MM.1S (cell line): ENCODE data around the gene NTMT1.

Source experiments
- DNase-seq: peaks from one replicate; pipeline ENCODE4 v3.0.0-alpha.2; 2015
- H2AFZ ChIP-seq: fragments of 300-600 bp; sonication (generic); 2 replicates; pipeline ENCODE4 v1.6.0; 2016; ENCODE audit warnings: antibody characterized with exemption, low read length
- H3F3A ChIP-seq: fragments of 300-600 bp; sonication (generic); 2 replicates; pipeline ENCODE4 v1.6.1; 2016; ENCODE audit warnings: mild to moderate bottlenecking, antibody characterized with exemption, low read length, moderate library complexity, mixed read lengths; ENCODE audit not compliant: insufficient read depth
- H3K27ac ChIP-seq: fragments of 300-600 bp; sonication (generic); 2 replicates; pipeline ENCODE4 v1.5.1; 2016; ENCODE audit warnings: mild to moderate bottlenecking, low read length
- H3K27me3 ChIP-seq: fragments of 300-600 bp; sonication (generic); replicated peaks from 2 replicates; pipeline ENCODE4 v1.6.0; 2016; ENCODE audit warnings: low read length; ENCODE audit not compliant: insufficient read depth
- H3K36me3 ChIP-seq: fragments of 300-600 bp; sonication (generic); replicated peaks from 2 replicates; pipeline ENCODE4 v1.6.1; 2016; ENCODE audit warnings: mild to moderate bottlenecking, low read length, mixed read lengths; ENCODE audit not compliant: insufficient read depth
- H3K4me1 ChIP-seq: fragments of 300-600 bp; sonication (generic); 2 replicates; pipeline ENCODE4 v1.6.1; 2016; ENCODE audit warnings: low read length, mixed read lengths
- H3K4me2 ChIP-seq: fragments of 300-600 bp; sonication (generic); 2 replicates; pipeline ENCODE4 v1.6.0; 2016; ENCODE audit warnings: low read depth, low read length
- H3K4me3 ChIP-seq: fragments of 300-600 bp; sonication (generic); 2 replicates; pipeline ENCODE4 v1.5.1; 2016; ENCODE audit warnings: low read length, mixed read lengths
- H3K79me2 ChIP-seq: fragments of 300-600 bp; sonication (generic); 2 replicates; pipeline ENCODE4 v1.6.1; 2016; ENCODE audit warnings: mixed run types, low read length, mixed read lengths
- H3K9ac ChIP-seq: fragments of 300-600 bp; sonication (generic); 2 replicates; pipeline ENCODE4 v1.6.1; 2016; ENCODE audit warnings: low read length, mixed read lengths
- H3K9me2 ChIP-seq: fragments of 300-600 bp; sonication (generic); replicated peaks from 2 replicates; pipeline ENCODE4 v1.6.1; 2016; ENCODE audit warnings: mild to moderate bottlenecking, low read length, mixed read lengths; ENCODE audit not compliant: insufficient read depth
- H3K9me3 ChIP-seq: fragments of 300-600 bp; sonication (generic); replicated peaks from 2 replicates; pipeline ENCODE4 v1.6.1; 2016; ENCODE audit warnings: mild to moderate bottlenecking, low read length, mixed read lengths; ENCODE audit not compliant: insufficient read depth
- H4K20me1 ChIP-seq: fragments of 300-600 bp; sonication (generic); 2 replicates; pipeline ENCODE4 v1.6.1; 2016; ENCODE audit warnings: mild to moderate bottlenecking, low read length, moderate library complexity, mixed read lengths; ENCODE audit not compliant: insufficient read depth
- CTCF ChIP-seq: fragments of 300-600 bp; sonication (generic); IDR thresholded peaks from 2 replicates; pipeline ENCODE4 v1.5.1; 2016; ENCODE audit warnings: antibody characterized with exemption, low read length, mixed read lengths
- EZH2 ChIP-seq: fragments of 300-600 bp; sonication (generic); optimal IDR thresholded peaks from 2 replicates; pipeline ENCODE3; 2017; ENCODE audit warnings: low read depth, mild to moderate bottlenecking, antibody characterized with exemption, low read length, mixed read lengths
- EZH2phosphoT487 ChIP-seq: fragments of 300-600 bp; sonication (generic); IDR thresholded peaks from 2 replicates; pipeline ENCODE4 v1.6.1; 2018; ENCODE audit warnings: antibody characterized with exemption, low read length

NTMT1 gene

GRCh38 chr9:129626079-129626624 is at the start of gene NTMT1:
NTMT1 (plus strand) TSS chr9:129626163; CDS start chr9:129632704, 6,541 bp downstream.
- Histone ChIP-seq H3F3A (peaks cover 11% of the 10 kb centered on the region), H3K9me3 (no peaks in the 10 kb centered on the region), H3K36me3 (no peaks in the 10 kb centered on the region; the same call in 1 of the 2 replicates), H3K4me1 (peaks cover 8% of the 10 kb centered on the region; the same call in 1 of the 2 replicates), H3K9me2 (no peaks in the 10 kb centered on the region), H3K79me2 (peaks cover 52% of the 10 kb centered on the region), H3K4me3 (peak within 1 kb of the TSS; percentile 98), H3K9ac (peak within 1 kb of the TSS; percentile 97), H2AFZ (peak within 1 kb of the TSS; percentile 74), H3K27ac (peak within 1 kb of the TSS; percentile 84), H3K4me2 (peak within 1 kb of the TSS; percentile 98), H3K27me3 (peaks cover 9% of the 10 kb centered on the region), H4K20me1 (peaks cover 17% of the 10 kb centered on the region; the same call in 1 of the 2 replicates)
- TF ChIP-seq EZH2phosphoT487 (no peak), EZH2 (no peak), CTCF (no peak)
- DNase-seq = peak; percentile 85

- H3K4me1 ChIP-seq = peaks cover 30% of the 10 kb centered on the region
- no peaks in the 10 kb centered on the region for H3K36me3 ChIP-seq
- no peak overlapping the region for H3K4me3 ChIP-seq
- no peak overlapping the region for H2AFZ ChIP-seq
- H3K9me3 ChIP-seq = no peaks in the 10 kb centered on the region
- no peak for DNase-seq
- no peak overlapping the region for H3K4me2 ChIP-seq
- H3K27me3 ChIP-seq = no peaks in the 10 kb centered on the region
- no peaks in the 10 kb centered on the region for H4K20me1 ChIP-seq
- H3K79me2 ChIP-seq = no peaks in the 10 kb centered on the region
- H3K27ac ChIP-seq = no peak overlapping the region
- TF ChIP-seq EZH2phosphoT487 (no peak), EZH2 (no peak), CTCF (no peak)
- no peaks in the 10 kb centered on the region for H3F3A ChIP-seq
- no peaks in the 10 kb centered on the region for H3K9me2 ChIP-seq
- H3K9ac ChIP-seq = no peak overlapping the region
Observed at GRCh38 chr9:129576546-129577543, 49.1 kb upstream of the NTMT1 start.

- Histone ChIP-seq H2AFZ (no peak overlapping the region), H3K27me3 (no peaks in the 10 kb centered on the region), H3K4me2 (peak overlapping the region; percentile 66), H3K9me2 (no peaks in the 10 kb centered on the region), H3K4me1 (peaks cover 46% of the 10 kb centered on the region), H3K9ac (no peak overlapping the region), H3K36me3 (no peaks in the 10 kb centered on the region), H3K79me2 (no peaks in the 10 kb centered on the region), H3K9me3 (no peaks in the 10 kb centered on the region), H3F3A (no peaks in the 10 kb centered on the region), H3K4me3 (no peak overlapping the region), H4K20me1 (no peaks in the 10 kb centered on the region), H3K27ac (peak overlapping the region; percentile 49; the same call in 1 of the 2 replicates)
- TF ChIP-seq EZH2phosphoT487 (no peak), CTCF (no peak), EZH2 (no peak)
- no peak for DNase-seq
Observed at GRCh38 chr9:129579294-129579693, 46.7 kb upstream of the NTMT1 start.
